NCI-H526 (cell line): ENCODE measurements around the gene ACOT9.
"Not testable (repeated sequence)": the region's sequence is repeated elsewhere in the genome, so short reads cannot be mapped to it uniquely, and the experiment has no call there.

ENCODE experiments used
- DNase-seq, 2 experiments: peaks; one replicate each; lab custom pipeline; 2025; lab: John Stamatoyannopoulos, UW

The ACOT9 gene

GRCh38 chrX:23765868-23766267 is 22.8 kb upstream of the ACOT9 start:
- no peak for DNase-seq

GRCh38 chrX:23765449-23765848 is 22.4 kb upstream of the ACOT9 start:
- DNase-seq, result no peak

- no peak for DNase-seq
These were observed 21.3 kb upstream of the ACOT9 start for GRCh38 chrX:23764188-23764984.

- peak in 1 of 2 experiments; percentile 38 for DNase-seq
These were observed 16.7 kb upstream of the ACOT9 start for GRCh38 chrX:23759821-23760220.

GRCh38 chrX:23756165-23756564 is 13.1 kb upstream of the ACOT9 start:
- DNase-seq, result peak; percentile 35 to 78

- DNase-seq, result no peak
These were observed 11.6 kb upstream of the ACOT9 start for GRCh38 chrX:23754664-23755063.

- no peak for DNase-seq
These were observed 9.8 kb upstream of the ACOT9 start for GRCh38 chrX:23752740-23753415.

- no peak for DNase-seq
These were observed 6.5 kb upstream of the ACOT9 start for GRCh38 chrX:23749576-23749975.

- no peak for DNase-seq
These were observed 6.1 kb upstream of the ACOT9 start for GRCh38 chrX:23749129-23749528.

- no peak for DNase-seq
These were observed 2.7 kb upstream of the ACOT9 start for GRCh38 chrX:23745786-23746185.

- DNase-seq, result not testable (repeated sequence)
These were observed 521 bp upstream of the ACOT9 start for GRCh38 chrX:23743623-23743971.

- peak; percentile 40 to 60 for DNase-seq
These were observed 841 bp downstream of the ACOT9 start for GRCh38 chrX:23742174-23742696.

- no peak for DNase-seq
These were observed 5.7 kb downstream of the ACOT9 start for GRCh38 chrX:23737413-23737812.

GRCh38 chrX:23736030-23736429 is 7.0 kb downstream of the ACOT9 start:
- no peak for DNase-seq

GRCh38 chrX:23732704-23733103 is 10.4 kb downstream of the ACOT9 start:
- no peak for DNase-seq

- DNase-seq, result no peak
These were observed 11.1 kb downstream of the ACOT9 start for GRCh38 chrX:23731951-23732350.

- DNase-seq, result no peak
These were observed 13.9 kb downstream of the ACOT9 start for GRCh38 chrX:23729214-23729613.

- no peak for DNase-seq
These were observed 15.9 kb downstream of the ACOT9 start for GRCh38 chrX:23727206-23727605.

- no peak for DNase-seq
These were observed 16.9 kb downstream of the ACOT9 start for GRCh38 chrX:23726191-23726590.

- no peak for DNase-seq
These were observed 22.9 kb downstream of the ACOT9 start for GRCh38 chrX:23720117-23720677.

- DNase-seq, result no peak
These were observed 37.8 kb downstream of the ACOT9 start for GRCh38 chrX:23705235-23705634.

GRCh38 chrX:23704673-23705206 is 38.3 kb downstream of the ACOT9 start:
- no peak for DNase-seq
